Endometrial microvascular endothelial cells (primary cell): ENCODE measurements around the gene ZNF134. TPM values are rescaled to one million over a fixed set of nuclear protein-coding genes. Genes with fewer than 3 reads are reported as not detected.

Source experiments
- in situ Hi-C: cut with HindIII; loops from 2 replicates; pipeline ENCODE4 v1.10.0; 2017; ENCODE audit warnings: low sequenced_read_pairs, low pct_unique_long_range_greater_than_20kb; ENCODE audit errors: inconsistent ontology term
- total RNA-seq: library from RNA; depleted of rRNA; stranded (reverse); fragments of >200 nt; gene quantifications from one replicate; pipeline ENCODE4 v1.2.3, GENCODE V29; 2015; ENCODE audit errors: inconsistent ontology term

The ZNF134 gene
- 5.9 TPM for total RNA-seq

DNA sequence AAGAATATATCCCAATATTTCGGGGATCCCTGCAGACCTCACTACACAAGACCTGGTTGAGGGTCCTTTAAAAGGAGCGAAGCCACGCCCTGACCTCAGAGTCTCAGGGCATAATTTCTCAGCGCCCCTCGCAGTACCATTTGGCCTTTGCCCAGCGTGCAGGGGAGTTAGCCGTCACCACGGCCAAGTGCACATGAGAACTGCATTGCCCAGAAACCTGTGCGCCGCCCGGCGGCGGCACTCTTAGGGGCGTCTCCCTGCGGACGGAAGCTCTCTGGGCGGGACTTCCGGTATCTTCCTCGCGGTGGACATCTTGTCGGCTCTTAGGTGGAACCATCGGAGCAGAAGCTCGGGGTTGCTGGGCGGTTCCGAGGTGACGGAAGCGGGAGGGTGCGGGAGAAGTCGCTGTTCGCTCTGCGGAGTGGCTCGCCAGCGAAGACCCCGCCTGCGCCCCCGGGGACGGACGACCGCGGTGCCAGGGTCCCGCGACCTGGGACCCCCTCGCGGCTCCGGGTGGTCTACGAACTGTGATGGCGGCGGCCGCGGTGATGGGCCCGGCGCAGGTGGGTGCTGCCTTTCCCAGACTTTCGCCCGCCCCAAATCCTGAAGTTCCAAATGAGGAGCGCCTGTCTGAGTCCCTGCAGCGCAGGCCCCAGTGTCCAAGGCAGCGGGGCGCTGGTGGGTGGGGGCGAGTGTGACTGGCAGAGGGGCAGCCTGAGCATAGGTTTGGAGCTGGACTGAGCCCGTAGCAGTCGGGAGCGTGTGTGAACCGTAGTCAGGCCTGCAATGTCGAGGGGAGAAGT is at the start of gene ZNF134:
ZNF134 (plus strand) TSS at position 302 of the 803 bp plus-strand sequence. CDS start 5,227 bp downstream, outside the sequence.
- in situ Hi-C loops: no loop called here

GRCh38 chr19:57566396-57567265 is 47.4 kb upstream of the ZNF134 start:
- in situ Hi-C loops: no loop called here

GRCh38 chr19:57570707-57571106 is 43.3 kb upstream of the ZNF134 start:
- in situ Hi-C loops: no loop called here

DNA sequence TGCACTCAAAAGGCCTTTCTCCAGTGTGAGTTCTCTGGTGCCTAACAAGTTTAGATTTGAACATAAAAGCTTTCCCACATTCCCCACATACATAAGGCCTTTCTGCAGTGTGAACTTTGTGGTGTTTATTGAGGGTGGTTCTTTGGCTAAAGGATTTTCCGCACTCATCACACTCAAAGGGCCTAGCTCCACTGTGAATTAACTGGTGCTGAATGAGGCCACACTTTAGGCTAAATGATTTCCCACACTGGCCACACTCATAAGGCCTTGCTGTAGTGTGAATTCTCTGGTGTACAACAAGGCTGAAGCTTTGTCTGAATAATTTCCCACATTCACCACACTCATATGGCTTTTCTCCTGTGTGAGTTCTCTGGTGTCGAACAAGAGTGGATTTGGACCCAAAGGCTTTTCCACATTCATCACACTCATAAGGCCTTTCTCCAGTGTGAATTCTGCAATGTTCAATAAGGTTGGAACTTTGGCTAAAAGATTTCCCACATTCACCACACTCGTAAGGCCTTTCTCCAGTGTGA is 41.6 kb upstream of the ZNF134 start:
- in situ Hi-C loops: no loop called here

- in situ Hi-C loops: no loop called here
Measured at GRCh38 chr19:57576661-57577060, 37.4 kb upstream of the ZNF134 start.

DNA sequence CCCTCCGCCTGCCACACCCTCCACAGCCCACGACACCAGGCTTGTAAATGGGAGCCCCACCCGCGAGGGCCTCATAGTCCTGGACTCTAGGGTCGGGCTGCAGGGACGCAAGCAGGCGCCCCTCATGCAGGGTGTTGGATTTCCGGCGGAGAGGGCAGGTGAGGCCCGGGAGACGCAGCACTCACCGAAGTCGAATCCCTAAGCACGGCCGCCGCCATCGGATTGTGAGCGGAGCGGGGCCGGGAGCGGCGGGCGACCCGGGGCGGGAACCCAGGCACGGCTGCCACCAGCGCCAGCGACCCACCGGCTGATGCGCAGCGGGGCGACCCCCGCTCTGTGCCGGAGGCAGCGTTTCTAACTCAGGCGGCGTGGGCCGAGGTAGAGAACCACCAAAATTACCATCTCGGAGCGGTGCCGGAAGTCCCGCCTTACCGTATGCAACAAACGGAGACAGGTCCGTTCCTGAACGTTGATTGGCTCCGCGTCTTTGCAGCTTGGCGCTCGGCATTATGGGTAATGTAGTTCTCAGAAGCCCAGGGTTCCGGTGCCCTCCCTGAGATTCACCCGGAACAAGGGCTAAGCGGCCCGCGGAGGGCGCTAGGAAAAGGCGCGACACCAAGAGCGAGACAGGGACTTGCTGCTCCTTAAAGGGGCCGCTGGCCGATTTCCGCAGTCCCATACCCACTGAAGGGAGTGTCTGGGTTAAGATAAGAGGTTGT is 35.4 kb upstream of the ZNF134 start, which contains the start of gene ZNF416:
ZNF416 (minus strand) TSS at position 425 of the 719 bp plus-strand sequence; CDS start at position 218, 207 bp downstream.
- in situ Hi-C loops: no loop called here

DNA sequence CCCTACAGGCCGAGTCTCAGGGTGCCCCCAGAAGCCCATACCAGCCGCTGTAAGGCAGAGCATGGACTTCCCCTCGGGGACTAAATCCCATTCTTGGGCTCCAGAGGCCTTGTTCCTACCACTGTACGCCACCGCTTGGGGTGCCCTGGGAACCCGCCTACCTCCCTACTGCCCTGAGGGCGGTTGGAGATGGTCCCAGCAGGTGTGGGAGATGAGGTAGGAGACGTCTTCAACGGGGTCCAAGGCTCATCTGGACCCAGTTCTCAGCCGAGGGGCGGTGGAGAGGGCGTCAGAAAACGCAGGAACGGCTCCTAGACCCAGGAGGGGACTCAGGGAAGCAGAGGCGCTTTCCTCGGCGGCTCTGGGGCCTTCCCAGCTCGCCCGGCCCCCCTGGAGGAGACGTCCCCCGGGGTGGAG is 30.9 kb upstream of the ZNF134 start:
- in situ Hi-C loops: no loop called here

DNA sequence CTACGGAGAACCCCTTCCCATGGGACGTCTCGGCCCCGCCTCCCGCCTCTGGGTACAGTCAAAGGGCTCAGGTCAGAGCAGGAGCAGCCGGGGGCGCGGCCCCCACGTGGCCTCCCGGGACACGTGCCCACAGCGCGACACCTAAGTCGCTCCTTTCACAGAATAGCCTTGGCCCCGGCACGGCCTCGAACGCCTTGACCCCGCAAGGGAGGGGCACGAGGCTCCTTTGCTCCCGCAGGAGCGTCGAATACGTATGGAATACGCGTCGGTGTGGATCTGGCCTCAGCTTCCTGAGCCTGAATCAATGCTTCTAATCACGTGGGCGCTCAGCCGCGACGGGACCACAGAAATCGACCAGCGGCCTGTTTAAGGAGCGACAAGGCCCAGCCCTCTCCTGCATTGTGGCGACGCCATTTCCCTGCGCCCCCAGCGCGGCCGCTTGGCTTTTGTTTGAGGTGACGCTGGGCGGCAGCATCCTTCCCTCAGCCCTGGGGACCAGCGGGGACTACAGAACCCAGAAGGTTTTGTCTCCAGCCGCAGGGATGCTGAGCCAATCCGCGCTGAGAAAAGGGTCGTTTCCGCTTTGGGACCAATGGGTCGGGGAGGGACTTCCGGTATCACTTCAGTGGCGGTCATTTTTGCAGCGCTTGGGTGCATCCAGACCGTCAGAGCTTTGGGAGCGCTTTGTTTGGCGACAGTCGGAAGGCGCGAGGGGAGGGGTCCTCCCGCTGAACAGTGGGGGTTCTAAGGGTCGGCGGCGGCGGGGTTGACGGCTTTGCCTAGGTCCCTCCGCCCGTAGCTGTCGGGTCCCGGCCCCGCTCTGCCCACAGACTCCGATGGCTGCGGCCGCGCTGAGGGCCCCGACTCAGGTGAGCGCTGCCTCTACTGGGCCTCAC is 30.3 kb upstream of the ZNF134 start, which contains the start of gene ZIK1:
ZIK1 (plus strand) TSS at position 625 of the 896 bp plus-strand sequence; CDS start at position 837, 212 bp downstream.
- in situ Hi-C loops: no loop called here

DNA sequence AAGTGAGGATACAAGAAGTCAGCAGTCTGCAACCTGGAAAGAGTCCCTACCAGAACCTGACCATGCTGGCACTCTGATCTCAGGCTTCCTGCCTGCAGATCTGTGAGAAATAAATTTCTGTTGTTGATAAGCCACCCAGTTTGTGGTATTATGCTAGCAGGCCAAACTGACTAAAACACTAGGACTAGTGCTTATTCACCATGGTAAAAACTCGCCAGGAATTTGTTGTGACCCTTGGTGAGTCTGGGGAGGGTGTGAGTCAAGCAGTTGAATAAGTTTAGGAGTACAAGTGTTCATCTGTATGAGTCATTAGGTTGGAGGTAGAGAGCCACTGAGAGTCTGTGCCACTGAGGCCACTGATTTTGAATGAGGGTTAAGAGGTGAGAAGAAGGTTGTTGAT is 26.5 kb upstream of the ZNF134 start:
- in situ Hi-C loops: no loop called here

GRCh38 chr19:57599377-57599760 is 14.7 kb upstream of the ZNF134 start:
- in situ Hi-C loops: no loop called here

- in situ Hi-C loops: no loop called here
Measured at GRCh38 chr19:57599761-57600383, 14.2 kb upstream of the ZNF134 start, which contains the start of gene ZNF530. ZNF530 (plus strand) TSS chr19:57599885; CDS start chr19:57604346, 4,461 bp downstream.

DNA sequence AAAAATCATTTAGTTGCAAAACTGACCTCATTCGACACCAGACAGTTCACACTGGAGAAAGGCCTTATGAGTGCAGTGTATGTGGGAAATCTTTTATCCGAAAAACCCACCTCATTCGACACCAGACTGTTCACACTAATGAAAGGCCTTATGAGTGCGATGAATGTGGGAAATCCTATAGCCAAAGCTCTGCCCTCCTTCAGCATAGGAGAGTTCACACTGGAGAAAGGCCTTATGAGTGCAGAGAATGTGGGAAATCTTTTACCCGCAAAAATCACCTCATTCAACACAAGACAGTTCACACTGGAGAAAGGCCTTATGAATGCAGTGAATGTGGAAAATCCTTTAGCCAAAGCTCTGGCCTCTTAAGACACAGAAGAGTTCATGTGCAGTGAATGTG is 7.1 kb upstream of the ZNF134 start:
- in situ Hi-C loops: no loop called here

DNA sequence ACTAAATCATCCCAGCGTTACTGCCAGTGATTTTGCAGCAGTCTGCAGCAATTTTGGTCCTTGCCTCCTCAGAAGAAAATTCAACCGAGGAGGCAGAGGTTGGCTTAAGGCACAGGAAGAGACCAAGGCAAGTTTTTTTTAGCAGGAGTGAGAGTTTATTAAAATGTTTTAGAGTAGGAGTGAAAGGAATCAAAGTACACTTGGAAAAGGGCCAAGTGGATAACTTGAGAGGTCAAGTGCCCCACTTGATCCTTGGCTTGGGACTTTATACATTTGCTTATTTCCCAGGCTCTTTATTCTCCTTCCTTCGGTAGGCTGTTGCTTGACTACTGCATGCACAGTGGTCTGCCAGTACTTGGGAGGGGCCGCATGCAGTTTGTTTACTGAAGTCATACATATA is 2.9 kb upstream of the ZNF134 start:
- in situ Hi-C loops: no loop called here

- in situ Hi-C loops: no loop called here
Measured at GRCh38 chr19:57615346-57615745, 1.3 kb downstream of the ZNF134 start.

DNA sequence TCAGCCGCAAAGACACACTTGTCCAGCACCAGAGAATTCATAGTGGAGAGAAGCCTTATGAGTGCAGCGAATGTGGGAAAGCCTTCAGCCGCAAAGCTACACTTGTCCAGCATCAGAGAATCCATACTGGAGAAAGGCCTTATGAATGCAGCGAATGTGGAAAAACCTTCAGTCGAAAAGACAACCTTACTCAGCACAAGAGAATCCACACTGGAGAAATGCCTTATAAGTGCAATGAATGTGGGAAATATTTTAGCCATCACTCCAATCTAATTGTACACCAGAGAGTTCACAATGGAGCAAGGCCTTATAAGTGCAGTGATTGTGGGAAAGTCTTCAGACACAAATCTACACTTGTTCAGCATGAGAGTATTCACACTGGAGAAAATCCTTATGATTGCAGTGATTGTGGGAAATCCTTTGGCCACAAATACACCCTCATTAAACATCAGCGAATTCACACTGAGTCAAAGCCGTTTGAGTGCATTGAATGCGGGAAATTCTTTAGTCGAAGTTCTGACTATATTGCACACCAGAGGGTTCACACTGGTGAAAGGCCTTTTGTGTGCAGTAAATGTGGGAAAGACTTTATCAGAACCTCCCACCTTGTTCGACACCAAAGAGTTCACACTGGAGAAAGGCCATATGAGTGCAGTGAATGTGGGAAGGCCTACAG is 6.8 kb downstream of the ZNF134 start:
- in situ Hi-C loops: no loop called here

- in situ Hi-C loops: no loop called here
Measured at GRCh38 chr19:57623091-57623490, 9.0 kb downstream of the ZNF134 start.
